ENCODE measurements around the gene UBE2V1.
"Not testable (repeated sequence)": the region's sequence is repeated elsewhere in the genome, so short reads cannot be mapped to it uniquely, and the experiment has no call there.

The UBE2V1 gene

DNA sequence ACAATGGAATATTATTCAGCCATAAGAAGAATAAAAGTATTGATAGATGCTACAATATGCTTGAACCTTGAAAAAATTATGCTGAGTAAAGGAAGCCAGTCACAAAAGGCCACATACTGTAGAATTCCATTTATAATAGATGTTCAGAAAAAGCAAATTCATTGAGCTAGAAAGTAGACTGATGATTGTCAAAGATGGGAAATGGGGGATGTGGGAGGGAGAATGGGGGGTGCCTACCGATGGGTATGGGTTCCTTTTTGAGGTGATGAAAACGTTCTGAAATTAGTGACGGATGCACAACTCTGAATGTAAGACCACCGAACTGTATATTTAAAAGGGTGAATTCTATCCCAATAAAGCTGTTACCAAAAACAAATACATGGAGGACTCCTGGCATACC, 18.4 kb downstream of the UBE2V1 start:
- DNase-seq = no peak

DNA sequence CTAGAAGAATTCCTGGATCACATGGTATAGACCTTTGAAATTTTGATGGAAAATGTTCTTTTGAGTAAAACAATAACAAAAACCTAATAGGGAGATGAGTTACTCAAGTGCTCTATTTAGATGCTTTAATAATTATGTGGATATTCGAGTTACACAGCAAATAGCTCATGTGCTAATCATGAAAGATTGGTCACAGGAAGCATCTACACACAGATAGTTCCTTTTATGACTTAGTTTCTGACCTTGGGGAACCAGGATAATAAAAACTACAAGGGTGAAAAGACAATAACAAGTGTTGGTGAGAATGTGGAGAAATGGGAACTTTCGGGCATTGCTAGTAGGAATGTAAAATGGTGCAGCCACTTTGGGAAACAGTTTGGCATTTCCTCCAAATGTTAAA, 19.7 kb downstream of the UBE2V1 start:
- no peak for DNase-seq

DNA sequence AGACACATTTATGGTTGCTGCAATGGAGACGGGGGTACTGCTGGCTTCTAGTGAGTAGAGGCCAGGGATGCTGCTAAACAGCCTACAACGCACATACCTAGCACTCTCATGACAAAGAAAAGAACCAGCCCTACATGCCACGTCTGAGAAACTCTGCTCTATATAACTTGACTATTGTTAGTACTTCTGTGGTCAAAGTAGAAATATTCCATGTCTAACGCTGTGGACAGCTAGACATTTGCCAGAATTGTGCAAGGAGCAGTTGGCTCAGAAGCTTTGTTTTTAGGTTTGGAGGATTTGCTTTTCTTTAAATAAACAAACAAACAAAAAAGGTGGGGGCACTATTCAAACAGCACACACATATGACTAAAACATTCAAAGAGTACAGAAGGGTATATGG, 20.5 kb downstream of the UBE2V1 start:
- no peak for DNase-seq

DNA sequence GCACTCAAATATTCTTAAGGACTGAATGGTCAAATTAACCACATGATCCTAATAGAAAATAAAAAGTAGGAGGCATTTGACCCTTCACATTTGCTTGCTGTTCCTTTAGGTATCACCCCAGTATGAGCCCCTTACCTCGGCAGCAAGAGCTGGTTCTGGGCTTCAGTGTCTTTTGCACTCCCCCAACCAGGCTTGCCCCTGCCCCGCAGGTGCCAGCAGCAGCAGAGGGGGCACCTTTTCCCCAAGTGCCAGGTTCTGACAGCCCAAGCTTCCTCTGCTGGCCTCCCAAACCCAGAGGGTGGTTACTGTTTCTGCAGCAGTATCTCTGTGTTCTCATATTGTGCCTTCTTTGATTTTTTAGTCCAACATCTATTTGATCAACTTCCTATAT, 23.2 kb downstream of the UBE2V1 start:
- no peak for DNase-seq

DNA sequence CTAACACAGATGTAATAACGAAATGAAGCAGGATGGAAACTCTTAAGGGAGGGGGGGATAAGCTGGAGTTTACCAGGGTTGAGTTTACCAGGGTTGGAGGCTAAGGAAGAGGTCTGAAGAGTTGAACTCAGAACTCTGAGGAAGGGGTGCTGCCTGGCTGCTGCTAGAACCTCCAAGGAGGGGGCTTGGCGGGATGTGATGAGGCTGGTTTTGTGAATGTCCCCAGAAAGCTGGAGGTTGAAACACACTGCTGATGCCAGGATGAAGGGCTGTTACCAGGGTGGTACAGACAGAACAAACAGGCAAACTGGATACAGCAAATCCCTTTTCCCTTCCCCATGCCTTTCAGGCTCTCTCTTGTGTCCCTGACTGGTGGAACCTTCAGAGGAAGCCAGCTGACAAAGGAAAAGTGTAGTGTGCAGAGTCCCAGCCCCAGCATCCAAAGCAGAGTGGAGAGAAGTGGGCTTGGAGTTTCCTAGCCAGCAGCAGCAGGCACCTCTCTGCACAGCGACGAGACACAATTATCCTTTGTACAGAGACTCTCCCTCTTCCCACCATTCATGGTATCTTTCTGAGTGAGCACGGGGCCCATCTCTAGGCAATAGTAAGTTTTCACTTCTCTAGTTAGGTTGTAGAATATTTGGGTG, 23.7 kb downstream of the UBE2V1 start:
- no peak for DNase-seq

DNA sequence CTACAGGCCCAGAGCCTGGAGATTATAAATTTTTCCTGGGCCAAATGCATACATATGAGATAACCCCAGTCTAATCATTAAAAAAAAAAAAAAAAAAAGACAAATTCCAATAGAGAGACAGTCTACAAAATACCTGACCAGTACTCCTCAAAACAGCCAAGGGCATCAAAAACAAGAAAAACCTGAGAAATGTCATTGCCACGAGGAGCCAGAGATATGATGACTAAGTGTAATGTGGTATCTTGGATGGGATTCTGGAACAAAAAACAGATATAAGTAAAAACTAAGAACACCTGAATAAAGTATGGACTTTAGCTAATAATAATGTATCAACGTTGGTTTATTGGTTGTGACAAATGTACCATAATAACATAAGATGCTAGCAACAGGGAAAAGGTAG, 24.9 kb downstream of the UBE2V1 start:
- no peak for DNase-seq

DNA sequence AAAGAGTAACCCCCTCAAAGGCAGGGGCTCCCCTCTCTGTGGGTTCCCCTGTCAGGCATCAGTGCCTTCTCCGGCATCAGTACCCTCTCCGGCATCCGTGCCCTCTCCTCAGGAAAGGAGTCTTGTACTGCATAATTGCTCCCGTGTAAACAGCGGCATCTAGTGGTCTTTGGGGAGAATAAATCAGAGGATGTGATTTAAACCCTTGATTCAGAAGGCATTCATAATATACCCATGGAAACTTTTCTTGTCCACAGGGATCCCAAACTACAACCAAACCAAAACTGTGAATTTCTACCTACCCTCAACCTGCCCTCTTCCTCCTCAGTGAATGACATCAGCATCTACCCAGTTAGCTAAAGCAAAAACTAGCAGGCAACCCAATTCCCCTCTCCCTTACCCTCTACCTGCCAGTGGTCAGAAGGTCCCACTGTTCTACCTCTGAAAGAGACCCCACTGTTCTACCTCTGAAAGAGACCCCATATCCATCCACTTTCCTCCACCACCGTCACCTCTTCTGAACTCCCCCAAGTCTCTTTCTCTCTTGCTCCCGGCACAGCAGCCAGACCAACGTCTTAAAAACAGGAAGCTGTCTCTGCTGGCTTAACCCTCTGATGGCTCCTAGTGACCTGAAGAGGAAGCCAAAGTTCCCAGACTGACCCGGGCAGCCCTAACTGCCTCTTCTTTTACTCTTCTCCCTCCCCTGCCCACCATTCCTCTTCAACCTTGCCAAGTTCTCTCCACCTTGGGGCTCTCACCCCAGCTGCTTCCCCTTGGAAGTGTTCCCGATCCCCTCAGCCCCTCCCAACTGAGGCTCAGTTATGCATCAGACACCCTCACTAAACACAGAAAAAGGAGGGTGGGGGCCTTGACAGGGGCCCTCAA, 27.2 kb downstream of the UBE2V1 start:
- DNase-seq = peak; percentile 34

DNA sequence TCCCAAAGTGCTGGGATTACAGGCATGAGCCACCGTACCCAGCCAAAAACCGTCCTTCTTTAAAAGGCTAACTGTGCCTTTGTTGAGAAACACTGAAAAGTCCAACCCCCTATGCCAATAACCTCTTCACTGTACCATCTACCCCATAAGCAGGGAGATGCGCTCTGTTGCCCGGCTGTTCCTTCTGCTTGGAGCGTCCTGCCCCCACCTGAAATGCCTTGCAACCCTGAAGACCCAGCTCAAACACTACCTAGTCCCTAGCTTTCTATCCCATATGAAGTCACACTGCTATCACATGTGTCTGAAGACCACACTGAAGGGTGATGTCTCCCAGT, 27.8 kb downstream of the UBE2V1 start:
- DNase-seq = no peak

DNA sequence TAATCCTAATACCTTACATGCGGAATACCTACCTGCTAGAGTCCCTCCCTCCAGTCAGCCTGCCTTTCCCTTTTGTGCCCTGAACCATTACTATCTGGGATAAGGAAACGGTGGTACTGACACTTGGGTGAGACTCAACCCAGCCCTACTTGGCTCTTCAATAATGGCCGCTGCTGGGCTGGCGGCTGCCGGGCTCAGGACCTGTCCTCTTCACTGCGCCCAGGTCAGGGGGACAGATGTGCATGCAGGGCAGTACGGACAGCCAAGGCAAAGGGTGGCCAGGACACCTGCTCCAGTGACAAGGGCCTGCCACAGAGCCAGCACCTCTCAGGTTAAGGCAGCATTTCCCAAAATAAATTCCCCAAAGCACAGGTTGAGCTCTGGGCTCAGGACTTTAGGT, 29.9 kb downstream of the UBE2V1 start:
- no peak for DNase-seq

DNA sequence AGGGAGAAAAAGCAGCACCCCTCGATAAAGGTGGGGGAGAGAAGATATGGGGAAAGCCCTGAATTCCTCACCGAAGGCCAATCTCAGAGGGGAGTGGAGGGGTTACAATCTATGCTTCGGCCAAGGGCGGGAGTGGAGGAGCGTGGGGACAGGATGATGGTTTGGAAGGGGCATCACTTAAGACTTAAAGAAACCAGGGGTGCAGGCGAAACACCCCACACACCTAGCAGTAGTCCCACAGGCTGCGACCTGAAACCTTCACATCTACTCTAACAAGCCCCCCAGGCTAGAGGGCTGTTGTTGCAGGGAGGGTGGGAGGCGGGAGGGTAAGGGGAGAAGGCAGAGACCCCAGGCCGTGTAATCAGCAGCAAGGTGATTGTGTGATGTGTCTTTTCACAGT, 30.9 kb downstream of the UBE2V1 start:
- not testable (repeated sequence) for DNase-seq

DNA sequence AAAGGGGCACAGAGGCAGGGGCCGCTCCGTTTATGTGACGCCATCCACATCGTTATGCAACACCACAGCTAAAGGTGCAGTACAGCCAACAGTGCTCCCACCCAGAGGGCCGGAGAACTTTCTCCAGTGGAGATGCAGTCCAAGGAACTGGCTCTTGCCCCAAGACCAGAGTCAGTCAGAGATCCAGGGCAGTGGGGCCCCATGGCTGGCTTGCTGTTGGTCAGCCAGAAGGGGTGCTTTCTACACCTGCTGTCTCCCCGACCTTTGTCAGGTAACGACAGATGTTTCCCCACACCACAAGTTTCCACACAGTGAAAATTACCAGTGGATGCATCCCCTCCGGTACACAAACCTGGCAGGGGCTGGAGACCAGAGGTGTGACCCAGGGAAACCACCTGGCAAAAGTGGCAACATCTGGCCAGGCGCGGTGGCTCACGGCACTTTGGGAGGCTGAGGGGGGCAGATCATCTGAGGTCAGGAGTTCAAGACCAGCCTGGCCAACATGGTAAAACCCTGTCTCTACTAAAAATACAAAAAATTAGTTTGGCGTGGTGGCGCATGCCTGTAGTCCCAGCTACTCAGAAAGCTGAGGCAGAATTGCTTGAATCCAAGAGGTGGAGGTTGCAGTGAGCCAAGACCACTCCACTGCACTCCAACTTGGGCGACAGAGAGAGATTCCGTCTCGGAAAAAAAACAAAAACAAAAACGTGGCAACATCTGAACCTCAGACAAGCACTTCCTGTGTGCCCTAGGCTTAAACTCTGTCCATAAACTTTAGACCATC, 34.9 kb downstream of the UBE2V1 start:
- no peak for DNase-seq

DNA sequence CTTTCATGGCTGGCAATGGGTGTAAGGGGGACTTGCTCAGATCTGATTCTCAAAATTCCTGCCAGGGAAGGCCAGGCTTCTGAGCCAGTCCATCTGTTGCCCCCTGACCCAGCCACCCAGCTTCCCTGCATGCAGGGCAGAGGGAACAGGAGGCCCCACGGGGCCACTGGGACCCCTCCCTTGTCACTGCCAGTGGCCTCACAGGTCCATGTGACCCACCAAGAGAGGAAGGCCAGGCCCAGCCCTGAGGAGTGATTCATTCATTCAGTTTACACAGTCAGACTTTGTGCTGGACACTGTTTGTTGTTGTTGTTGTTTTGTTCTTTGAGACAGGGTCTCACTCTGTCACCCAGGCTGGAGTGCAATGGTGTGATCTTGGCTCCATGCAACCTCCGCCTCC, 39.5 kb downstream of the UBE2V1 start:
- DNase-seq = no peak

DNA sequence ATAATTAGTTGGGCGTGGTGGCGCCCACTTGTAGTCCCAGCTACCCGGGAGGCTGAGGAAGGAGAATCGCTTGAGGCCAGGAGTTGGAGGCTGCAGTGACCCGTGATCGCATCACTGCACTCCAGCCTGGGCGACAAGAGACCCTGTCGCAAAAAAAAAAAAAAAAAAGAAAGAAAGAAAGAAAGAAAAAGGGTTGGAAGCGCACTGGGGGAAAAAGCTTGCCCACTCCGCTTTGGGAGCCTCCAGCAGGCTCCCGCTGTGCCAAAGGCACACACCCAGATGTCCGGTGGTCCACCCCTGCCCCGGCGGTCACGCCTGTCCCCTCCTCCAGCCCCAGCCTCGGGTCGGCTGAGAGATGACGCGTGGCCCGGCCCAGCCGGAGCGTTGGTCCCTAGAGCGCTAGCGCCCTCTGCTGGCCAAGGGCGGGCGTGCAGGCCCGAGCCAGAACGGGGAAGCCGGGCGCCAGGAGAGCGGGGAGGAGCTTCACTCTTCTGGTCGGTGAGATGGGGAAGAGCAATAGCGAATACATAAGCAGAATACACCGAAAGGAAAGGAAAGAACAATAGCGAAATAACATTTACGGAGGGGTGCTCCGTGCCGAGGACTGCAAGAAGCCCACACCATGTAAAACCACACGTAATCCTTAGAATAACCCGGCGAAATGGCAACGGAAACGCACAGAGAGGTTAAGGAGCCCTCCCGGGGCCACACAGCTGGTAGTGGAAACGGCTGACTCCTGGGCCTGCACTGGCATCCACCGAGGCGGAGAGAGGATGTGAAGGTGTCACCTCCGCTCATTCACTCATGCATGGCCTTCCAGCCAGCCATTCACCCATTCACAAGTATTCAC, 41.7 kb downstream of the UBE2V1 start:
- peak; percentile 88 for DNase-seq

DNA sequence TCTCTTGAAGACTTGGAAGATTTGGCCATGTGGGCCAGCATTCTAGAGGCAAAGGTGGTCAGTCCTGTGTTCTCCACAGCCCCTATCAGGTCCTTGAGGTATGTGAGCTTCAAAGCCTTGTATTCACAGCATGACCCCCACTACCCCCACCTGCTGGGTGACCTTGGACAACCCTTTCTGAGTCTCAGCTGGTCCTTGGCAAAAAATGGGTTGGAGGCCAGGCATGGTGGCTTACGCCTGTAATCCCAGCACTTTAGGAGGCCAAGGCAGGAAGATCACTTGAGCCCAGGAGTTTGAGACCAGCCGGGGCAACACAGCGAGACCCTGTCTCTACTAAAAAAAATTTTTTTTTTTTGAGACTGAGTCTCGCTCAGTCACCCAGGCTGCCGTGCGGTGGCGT, 42.6 kb downstream of the UBE2V1 start:
- DNase-seq = no peak

DNA sequence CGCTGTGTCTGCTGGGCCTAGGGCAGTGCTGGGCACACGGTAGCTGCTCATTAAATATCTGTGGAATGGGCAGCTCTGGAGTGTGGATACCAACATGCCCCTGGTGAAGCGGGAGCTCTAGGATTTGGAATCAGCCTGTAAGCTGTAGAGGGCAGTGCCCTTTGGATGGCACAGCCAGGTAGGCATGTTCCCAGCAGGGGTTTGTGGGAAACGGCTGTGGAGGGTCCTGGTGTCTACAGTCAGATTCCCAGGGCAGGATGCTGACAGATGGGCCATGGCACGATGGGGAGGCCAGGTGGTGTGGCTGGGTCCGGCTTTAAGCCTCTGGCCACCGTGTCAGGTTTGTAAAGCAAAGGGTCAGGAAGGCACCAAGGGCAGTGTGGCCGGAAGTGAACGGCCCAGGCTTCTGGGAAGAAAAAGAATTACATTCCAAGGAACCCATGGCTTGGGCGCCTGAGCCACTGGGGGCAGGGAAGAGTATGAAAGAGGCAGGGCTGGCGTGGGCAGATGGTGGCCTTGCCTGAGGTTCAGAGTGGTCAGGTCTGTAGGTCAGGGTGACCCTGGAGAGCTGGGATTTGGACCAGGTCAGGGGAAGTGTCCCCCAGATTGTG, 44.8 kb downstream of the UBE2V1 start:
- no peak for DNase-seq

DNA sequence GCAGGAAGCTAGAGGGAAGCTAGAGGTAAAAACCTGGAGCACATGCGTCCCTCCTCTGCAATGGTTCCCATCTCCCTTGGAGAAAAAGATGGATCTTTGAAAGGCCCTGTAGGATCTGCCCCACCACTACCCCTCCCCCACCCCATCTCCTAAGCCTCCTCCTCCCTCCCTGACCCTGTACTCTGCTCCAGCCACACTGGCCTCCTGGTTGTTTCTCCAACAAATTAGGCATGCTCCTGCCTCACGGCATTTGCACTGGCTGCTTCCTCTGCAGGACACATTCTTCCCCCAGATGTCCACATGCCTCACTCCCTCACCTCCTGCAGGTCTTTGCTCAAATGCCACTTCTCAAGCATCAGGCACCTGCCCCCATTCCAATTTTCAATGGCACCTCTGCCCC, 45.5 kb downstream of the UBE2V1 start:
- no peak for DNase-seq

DNA sequence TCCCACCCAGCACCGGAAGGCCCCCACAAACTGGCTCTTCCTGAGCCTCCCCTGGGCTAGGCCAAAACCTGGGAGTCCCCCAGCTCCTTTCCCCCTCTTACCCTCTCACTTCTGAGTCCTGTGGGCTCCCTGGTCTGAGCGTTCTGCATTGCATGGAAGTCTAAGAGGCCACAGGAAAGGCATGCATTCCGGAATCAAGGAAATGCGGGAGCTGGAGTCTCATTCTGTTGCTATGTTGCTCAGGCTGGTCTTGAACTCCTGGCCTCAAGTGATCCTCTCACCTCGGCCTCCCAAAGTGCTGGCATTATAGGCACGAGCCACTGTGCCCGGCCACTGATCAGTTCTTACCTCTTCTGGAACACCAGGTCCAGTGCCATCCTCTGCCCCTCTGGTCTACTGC, 45.9 kb downstream of the UBE2V1 start:
- no peak for DNase-seq

DNA sequence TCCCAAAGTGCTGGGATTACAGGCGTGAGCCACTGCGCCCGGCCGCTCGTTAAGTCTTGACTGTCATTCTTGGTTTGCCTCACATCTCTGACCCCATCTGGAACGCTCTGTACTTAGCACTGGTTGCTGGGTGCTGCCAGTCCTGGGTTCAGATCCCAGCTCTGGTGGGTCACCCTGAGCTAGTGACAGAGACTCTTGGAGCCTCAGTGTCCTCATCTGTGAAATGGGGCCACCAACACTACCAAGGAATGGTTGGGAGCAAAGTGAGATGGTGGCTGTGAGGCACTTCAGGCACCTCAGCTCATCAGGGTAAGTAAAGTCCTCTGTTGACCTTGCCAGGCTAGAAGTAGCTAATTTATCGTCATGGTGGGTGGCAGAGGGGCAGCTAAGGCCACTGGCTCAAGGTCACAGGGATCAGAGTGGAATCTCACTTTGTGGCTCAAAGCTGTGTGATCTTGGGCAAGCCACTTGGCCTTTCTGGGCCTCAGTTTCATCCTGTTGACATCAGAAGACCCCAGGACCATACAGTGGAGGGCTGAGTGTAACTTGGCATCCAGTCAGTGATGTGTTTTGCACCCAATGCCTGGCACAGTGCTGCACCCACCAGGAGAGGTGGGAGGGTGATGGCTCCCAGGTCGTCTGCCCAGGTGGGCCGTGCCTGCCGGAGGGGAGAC, 46.7 kb downstream of the UBE2V1 start:
- DNase-seq = no peak

DNA sequence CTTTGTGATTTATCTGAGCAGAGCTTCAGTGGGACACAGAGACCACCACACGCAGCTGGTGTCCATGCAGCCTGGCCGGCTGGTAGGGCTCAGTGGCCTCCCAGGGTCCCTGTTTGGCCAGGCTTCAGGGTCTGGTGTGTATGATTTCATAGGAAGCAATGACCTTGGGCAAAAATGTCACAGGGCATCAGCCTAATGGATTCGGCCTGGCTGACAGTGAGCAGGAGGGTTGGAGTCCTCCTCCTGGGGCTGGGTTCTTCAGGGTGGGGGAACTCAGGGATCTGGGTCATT, 47.7 kb downstream of the UBE2V1 start:
- no peak for DNase-seq

DNA sequence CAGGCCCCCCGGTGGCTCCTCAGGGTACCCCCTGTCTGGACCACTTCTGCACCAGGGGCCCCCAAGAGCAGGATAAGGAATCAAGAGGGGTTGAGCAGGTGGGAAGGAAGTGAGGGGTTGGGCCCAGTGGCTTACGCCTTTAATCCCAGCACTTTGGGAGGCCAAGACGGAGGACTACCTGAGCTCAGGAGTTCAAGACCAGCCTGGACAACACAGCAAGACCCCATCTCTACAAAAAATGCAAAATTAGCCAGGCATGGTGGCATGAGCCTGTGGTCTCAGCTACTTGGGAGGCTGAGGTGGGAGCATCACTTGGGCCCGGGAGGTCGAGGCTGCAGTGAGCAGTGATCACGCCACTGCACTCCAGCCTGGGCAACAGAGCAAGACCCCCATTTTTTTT, 49.2 kb downstream of the UBE2V1 start:
- DNase-seq = not testable (repeated sequence)

DNA sequence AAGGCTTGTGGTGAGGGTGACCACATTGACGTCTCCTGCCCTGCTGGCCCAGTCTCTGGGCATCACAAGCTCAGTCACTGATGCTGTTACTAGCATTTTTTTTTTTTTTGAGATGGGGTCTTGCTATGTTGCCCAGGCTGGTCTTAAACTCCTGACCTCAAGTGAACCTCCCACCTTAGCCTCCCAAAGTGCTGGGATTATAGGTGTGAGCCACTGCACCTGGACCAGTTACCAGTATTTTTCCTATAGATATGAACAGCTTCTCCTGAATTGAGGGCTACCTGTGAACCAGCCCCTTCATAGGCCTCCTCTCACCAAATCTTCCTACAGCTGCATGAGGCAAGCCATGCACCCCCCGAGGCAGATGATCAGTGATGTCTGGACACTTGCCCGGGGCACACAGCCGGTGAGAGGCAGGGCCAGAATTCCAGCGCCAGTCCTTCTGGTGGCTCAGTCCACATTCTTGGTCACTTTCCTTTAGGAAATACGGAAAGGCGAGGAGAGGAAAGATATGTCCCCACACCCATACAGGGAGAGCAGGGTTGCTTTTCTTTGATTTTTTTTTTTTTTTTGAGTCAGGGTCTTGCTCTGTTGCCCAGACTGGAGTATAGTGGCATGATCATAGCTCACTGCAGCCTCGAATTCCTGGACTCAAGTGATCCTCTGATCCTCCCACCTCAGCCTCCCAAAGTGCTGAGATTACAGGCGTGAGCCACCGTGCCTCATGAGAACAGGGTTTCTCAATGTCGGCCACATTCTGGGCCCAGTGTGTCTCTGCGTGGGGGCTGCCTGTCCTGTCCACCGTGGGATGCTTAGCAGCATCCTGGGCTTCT, 50.7 kb downstream of the UBE2V1 start:
- DNase-seq = no peak
